HepG2 (cell line): ENCODE results near the gene MYO19. TPM values are rescaled to one million over a fixed set of nuclear protein-coding genes. Genes with fewer than 3 reads are reported as not detected.

Source experiments
- ISX ChIP-seq: sonication (generic); formaldehyde crosslinking; conservative IDR thresholded peaks from 2 replicates; pipeline ENCODE4 v1.5.0; 2020; ENCODE audit warnings: missing genetic modification reagents
- NCOR1 ChIP-seq: fragments of 200-600 bp; sonication (generic); IDR thresholded peaks from 2 replicates; pipeline ENCODE4 v1.7.0; 2017; ENCODE audit warnings: antibody characterized with exemption, low read length, borderline replicate concordance
- SNAPC2 ChIP-seq: sonication (generic); formaldehyde crosslinking; IDR thresholded peaks from 2 replicates; pipeline ENCODE4 v1.8.1; 2022; ENCODE audit warnings: mild to moderate bottlenecking, missing genetic modification reagents
- TOE1 ChIP-seq: sonication (generic); formaldehyde crosslinking; IDR thresholded peaks from 2 replicates; pipeline ENCODE4 v1.4.0; 2020; ENCODE audit warnings: mild to moderate bottlenecking, missing genetic modification reagents
- ZBTB3 ChIP-seq: sonication (generic); formaldehyde crosslinking; IDR thresholded peaks from 2 replicates; pipeline ENCODE4 v1.4.0; 2020; ENCODE audit warnings: low read depth, mild to moderate bottlenecking, moderate library complexity, missing genetic modification reagents, borderline replicate concordance
- ZBTB7A ChIP-seq: sonication (generic); formaldehyde crosslinking; IDR thresholded peaks from 2 replicates; pipeline ENCODE4 v1.8.0; 2022; ENCODE audit warnings: mild to moderate bottlenecking, missing genetic modification reagents
- ZKSCAN8 ChIP-seq: IDR thresholded peaks from 2 replicates; pipeline ENCODE4 v1.6.1; 2016; ENCODE audit warnings: borderline replicate concordance, missing genetic modification reagents, missing compliant biosample characterization
- ZMYM3 ChIP-seq: sonication (generic); formaldehyde crosslinking; IDR thresholded peaks from 2 replicates; pipeline ENCODE4 v1.5.1; 2020; ENCODE audit warnings: mild to moderate bottlenecking, missing genetic modification reagents
- ZNF205 ChIP-seq: IDR thresholded peaks from 2 replicates; pipeline ENCODE4 v1.6.1; 2018; ENCODE audit warnings: missing biosample characterization, missing genetic modification reagents
- polyA plus RNA-seq, 8 experiments: library from polyadenylated mRNA; depleted of rRNA in 3 of 8; stranded (reverse) in 7 of 8; unstranded in 1 of 8; fragments of >200 nt; fragmentation: Illumina TruSeq in 4 of 8; extraction: Trizol in 4 of 8; gene quantifications; 2 replicates each; pipeline versions ENCODE4 v1.2.1 to v1.2.3, GENCODE V29; 2011 to 2016; ENCODE audit warnings: low read depth in 4 of 8, missing spikeins in 1 of 8, mixed read lengths in 1 of 8; ENCODE audit not compliant: insufficient read depth in 1 of 8
- total RNA-seq, 5 experiments: library from RNA; depleted of rRNA; stranded (reverse); fragments of >200 nt; fragmentation: Illumina TruSeq; extraction: Trizol; gene quantifications; 2 replicates each; pipeline ENCODE4 v1.2.3, GENCODE V29; 2016; ENCODE audit warnings: low read depth in 1 of 5
- TF ChIP-seq, protein P1 (sequence below), 2 experiments: IDR thresholded peaks; 2 replicates each; pipeline ENCODE4 v1.6.1; 2011 to 2012; ENCODE audit warnings: low read length in 2 of 2, borderline replicate concordance in 1 of 2, low read depth in 1 of 2, mild to moderate bottlenecking in 1 of 2, moderate library complexity in 1 of 2
- TF ChIP-seq, protein P2 (sequence below): sonication (generic); formaldehyde crosslinking; IDR thresholded peaks from 2 replicates; pipeline ENCODE4 v1.8.0; 2022; ENCODE audit warnings: mild to moderate bottlenecking, missing genetic modification reagents, borderline replicate concordance
- TF ChIP-seq, protein P3 (sequence below): sonication (generic); formaldehyde crosslinking; IDR thresholded peaks from 2 replicates; pipeline ENCODE4 v1.5.0; 2020; ENCODE audit warnings: missing genetic modification reagents
- TF ChIP-seq, protein P4 (sequence below): sonication (generic); formaldehyde crosslinking; IDR thresholded peaks from 2 replicates; pipeline ENCODE4 v1.5.1; 2020; ENCODE audit warnings: missing genetic modification reagents, mild to moderate bottlenecking, borderline replicate concordance

Gene MYO19
- total and polyA plus RNA-seq, 2 of the 13 experiments (the other 11 are each of a cell fraction or from before 2014, with no cell fraction given) = 75.7 to 82.3 TPM

DNA sequence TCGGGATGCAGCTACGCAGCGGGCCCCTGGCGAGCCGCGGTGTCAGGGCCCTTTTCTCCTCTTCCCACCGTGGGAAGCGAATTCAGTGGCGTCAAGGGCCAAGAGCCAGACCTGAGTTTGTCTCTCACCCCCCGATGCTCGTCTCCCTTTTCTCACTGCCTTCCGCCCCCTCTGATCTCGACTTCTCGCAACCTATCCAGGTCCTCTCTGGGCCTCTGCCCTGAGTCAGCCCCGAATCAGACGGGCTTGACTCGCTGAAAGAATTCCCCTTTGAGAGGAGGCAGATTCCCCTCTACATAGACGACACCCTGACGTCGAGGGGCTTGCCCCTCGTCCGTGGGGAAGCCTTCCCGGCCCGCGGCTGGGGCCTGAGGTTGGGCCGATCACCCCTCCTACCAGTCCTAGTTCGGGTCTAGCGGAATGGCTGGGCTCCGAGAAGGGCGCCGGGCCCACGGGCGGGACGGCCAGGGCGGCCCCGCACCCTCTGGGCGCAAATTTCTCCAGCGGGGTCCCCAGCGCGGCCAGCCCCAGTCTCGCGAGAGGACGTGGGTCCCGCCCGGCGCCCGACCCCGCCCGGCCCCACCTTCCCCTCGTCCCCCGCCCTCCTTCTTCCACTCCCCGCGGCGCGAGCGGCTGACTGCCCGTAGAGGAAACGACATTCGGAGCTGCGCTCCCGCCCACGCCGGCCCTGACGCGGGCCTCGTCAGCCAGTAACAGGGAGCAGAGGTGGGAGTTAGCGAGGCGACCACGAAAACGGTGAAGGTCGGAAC lies 9.8 kb upstream of the MYO19 start, which contains the start of gene GGNBP2 (continued):
- peak; percentile 89; the same call in 1 of the 2 replicates for TF ChIP-seq ZBTB3 (CRISPR knock-in tag)
- TF ChIP-seq ZKSCAN8 = no peak
- TF ChIP-seq TOE1 = no peak
- no peak for TF ChIP-seq ZNF205
- 0 out of 2 replicates have a peak, but pooled peaks have one; percentile 23 for TF ChIP-seq ZMYM3
- no peak for TF ChIP-seq SNAPC2 (CRISPR knock-in tag)
- TF ChIP-seq, protein P1, sequence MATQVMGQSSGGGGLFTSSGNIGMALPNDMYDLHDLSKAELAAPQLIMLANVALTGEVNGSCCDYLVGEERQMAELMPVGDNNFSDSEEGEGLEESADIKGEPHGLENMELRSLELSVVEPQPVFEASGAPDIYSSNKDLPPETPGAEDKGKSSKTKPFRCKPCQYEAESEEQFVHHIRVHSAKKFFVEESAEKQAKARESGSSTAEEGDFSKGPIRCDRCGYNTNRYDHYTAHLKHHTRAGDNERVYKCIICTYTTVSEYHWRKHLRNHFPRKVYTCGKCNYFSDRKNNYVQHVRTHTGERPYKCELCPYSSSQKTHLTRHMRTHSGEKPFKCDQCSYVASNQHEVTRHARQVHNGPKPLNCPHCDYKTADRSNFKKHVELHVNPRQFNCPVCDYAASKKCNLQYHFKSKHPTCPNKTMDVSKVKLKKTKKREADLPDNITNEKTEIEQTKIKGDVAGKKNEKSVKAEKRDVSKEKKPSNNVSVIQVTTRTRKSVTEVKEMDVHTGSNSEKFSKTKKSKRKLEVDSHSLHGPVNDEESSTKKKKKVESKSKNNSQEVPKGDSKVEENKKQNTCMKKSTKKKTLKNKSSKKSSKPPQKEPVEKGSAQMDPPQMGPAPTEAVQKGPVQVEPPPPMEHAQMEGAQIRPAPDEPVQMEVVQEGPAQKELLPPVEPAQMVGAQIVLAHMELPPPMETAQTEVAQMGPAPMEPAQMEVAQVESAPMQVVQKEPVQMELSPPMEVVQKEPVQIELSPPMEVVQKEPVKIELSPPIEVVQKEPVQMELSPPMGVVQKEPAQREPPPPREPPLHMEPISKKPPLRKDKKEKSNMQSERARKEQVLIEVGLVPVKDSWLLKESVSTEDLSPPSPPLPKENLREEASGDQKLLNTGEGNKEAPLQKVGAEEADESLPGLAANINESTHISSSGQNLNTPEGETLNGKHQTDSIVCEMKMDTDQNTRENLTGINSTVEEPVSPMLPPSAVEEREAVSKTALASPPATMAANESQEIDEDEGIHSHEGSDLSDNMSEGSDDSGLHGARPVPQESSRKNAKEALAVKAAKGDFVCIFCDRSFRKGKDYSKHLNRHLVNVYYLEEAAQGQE (IDR thresholded peaks at IDR 0.05; ENCODE audit: borderline replicate concordance in 1 of 2, low read depth in 1 of 2, low read length in 2 of 2) = no peak
- TF ChIP-seq, protein P2, sequence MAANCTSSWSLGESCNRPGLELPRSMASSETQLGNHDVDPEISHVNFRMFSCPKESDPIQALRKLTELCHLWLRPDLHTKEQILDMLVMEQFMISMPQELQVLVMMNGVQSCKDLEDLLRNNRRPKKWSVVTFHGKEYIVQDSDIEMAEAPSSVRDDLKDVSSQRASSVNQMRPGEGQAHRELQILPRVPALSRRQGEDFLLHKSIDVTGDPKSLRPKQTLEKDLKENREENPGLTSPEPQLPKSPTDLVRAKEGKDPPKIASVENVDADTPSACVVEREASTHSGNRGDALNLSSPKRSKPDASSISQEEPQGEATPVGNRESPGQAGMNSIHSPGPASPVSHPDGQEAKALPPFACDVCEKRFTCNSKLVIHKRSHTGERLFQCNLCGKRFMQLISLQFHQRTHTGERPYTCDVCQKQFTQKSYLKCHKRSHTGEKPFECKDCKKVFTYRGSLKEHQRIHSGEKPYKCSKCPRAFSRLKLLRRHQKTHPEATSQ (CRISPR knock-in tag) = 0 out of 2 replicates have a peak, but pooled peaks have one; percentile 2
- peak; percentile 64; the same call in 1 of the 2 replicates for TF ChIP-seq ZBTB7A (CRISPR knock-in tag)
- no peak for TF ChIP-seq ISX
- TF ChIP-seq, protein P3, sequence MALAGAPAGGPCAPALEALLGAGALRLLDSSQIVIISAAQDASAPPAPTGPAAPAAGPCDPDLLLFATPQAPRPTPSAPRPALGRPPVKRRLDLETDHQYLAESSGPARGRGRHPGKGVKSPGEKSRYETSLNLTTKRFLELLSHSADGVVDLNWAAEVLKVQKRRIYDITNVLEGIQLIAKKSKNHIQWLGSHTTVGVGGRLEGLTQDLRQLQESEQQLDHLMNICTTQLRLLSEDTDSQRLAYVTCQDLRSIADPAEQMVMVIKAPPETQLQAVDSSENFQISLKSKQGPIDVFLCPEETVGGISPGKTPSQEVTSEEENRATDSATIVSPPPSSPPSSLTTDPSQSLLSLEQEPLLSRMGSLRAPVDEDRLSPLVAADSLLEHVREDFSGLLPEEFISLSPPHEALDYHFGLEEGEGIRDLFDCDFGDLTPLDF (CRISPR knock-in tag) = peak; percentile 78
- TF ChIP-seq NCOR1 = 0 out of 2 replicates have a peak, but pooled peaks have one; percentile 10
- TF ChIP-seq, protein P4, sequence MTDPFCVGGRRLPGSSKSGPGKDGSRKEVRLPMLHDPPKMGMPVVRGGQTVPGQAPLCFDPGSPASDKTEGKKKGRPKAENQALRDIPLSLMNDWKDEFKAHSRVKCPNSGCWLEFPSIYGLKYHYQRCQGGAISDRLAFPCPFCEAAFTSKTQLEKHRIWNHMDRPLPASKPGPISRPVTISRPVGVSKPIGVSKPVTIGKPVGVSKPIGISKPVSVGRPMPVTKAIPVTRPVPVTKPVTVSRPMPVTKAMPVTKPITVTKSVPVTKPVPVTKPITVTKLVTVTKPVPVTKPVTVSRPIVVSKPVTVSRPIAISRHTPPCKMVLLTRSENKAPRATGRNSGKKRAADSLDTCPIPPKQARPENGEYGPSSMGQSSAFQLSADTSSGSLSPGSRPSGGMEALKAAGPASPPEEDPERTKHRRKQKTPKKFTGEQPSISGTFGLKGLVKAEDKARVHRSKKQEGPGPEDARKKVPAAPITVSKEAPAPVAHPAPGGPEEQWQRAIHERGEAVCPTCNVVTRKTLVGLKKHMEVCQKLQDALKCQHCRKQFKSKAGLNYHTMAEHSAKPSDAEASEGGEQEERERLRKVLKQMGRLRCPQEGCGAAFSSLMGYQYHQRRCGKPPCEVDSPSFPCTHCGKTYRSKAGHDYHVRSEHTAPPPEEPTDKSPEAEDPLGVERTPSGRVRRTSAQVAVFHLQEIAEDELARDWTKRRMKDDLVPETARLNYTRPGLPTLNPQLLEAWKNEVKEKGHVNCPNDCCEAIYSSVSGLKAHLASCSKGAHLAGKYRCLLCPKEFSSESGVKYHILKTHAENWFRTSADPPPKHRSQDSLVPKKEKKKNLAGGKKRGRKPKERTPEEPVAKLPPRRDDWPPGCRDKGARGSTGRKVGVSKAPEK (CRISPR knock-in tag) = no peak
